Heart left ventricle (tissue), 13 donors: ENCODE measurements around the gene SLC2A3.
"Not testable (repeated sequence)": the region's sequence is repeated elsewhere in the genome, so short reads cannot be mapped to it uniquely, and the experiment has no call there.

Experiments used
- POLR2A ChIP-seq, 2 donors: fragments of 450-650 bp; IDR thresholded peaks; one replicate each; pipeline ENCODE4 v1.6.1; 2017; ENCODE audit warnings: antibody characterized with exemption in 2 of 2, mild to moderate bottlenecking in 2 of 2, moderate library complexity in 2 of 2
- TF ChIP-seq, protein P1 (sequence below), 12 donors: fragments of 200-600 bp; sonication (generic) in 4 of 12; IDR thresholded peaks; one replicate each; pipeline versions ENCODE4 v1.5.0 to v1.8.0; 2018 to 2022; ENCODE audit warnings: antibody characterized with exemption in 12 of 12, mild to moderate bottlenecking in 5 of 12
- donor health status: ischemic (EF 13 %, LVEDD 7.1; RV severe dilation, severe dysfunction).
- donor health status: DM: no; HTN: yes; CAD: no.
- donor health status: DM: no; HTN: no; CAD: no.
- donor health status: ischemic (EF 25% LVEDD 6.9; RV normal size, moderate dysfunction).
- donor health status: ischemic (EF 25% LVEDD 5.7; RV mildly dilated, moderate dysfunction).
- donor health status: ischemic (EF 35%, LVEDD 5.7; RV mildly dilated, moderate dysfunction).
- donor health status: nonischemic (EF 11% LVEDD 7.7; RV severe dilation, severe dysfunction).
- donor health status: DM: yes; HTN: yes; CAD: no.
- donor health status: PGD.
- donor health status: ischemic (EF 29% LVEDD 5.4; RV normal size, mild dysfunction).
- donor health status: nonischemic (EF 23%, LVEDD 6.1; RV moderate dilation, normal function).

DNA sequence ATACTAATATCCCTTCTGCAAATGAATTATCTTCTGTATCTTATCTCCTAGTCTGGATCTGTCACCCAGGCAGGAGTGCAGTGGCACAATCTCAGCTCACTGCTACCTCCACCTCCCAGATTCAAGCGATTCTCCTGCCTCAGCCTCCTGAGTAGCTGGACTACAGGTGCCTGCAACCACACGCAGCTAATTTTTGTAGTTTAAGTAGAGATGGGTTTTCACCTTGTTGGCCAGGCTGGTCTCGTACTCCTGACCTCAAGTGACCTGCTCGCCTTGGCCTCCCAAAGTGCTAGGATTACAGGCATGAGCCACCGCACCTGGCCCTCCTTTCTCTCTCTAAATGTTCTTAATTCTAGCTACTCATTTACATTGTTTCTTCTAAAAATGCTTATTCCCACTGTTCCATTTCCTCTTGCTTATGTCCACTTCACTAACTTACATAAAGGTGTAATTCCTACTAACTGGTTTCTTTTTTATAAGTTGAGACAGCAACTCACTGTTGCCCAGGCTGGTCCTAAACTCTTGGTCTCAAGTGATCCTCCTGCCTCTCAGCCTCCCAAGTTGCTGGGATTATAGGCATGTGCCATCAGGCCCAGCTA lies 9.8 kb downstream of the SLC2A3 start:
- TF ChIP-seq, protein P1, sequence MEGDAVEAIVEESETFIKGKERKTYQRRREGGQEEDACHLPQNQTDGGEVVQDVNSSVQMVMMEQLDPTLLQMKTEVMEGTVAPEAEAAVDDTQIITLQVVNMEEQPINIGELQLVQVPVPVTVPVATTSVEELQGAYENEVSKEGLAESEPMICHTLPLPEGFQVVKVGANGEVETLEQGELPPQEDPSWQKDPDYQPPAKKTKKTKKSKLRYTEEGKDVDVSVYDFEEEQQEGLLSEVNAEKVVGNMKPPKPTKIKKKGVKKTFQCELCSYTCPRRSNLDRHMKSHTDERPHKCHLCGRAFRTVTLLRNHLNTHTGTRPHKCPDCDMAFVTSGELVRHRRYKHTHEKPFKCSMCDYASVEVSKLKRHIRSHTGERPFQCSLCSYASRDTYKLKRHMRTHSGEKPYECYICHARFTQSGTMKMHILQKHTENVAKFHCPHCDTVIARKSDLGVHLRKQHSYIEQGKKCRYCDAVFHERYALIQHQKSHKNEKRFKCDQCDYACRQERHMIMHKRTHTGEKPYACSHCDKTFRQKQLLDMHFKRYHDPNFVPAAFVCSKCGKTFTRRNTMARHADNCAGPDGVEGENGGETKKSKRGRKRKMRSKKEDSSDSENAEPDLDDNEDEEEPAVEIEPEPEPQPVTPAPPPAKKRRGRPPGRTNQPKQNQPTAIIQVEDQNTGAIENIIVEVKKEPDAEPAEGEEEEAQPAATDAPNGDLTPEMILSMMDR (IDR thresholded peaks at IDR 0.05), result not testable (repeated sequence)
- not testable (repeated sequence) for TF ChIP-seq POLR2A (IDR thresholded peaks at IDR 0.05)
